Fibroblast of the aortic adventitia (primary cell): ENCODE measurements around the gene DUS3L. TPM values are rescaled to one million over a fixed set of nuclear protein-coding genes. Genes with fewer than 3 reads are reported as not detected.
"Not testable (repeated sequence)": the region's sequence is repeated elsewhere in the genome, so short reads cannot be mapped to it uniquely, and the experiment has no call there.

Experiments
- DNase-seq: peaks from one replicate; pipeline ENCODE4 v3.0.0-alpha.2; 2010; ENCODE audit warnings: low read depth
- H3K4me3 ChIP-seq: 2 replicates; pipeline ENCODE4 v1.5.1; 2011; ENCODE audit warnings: low read depth, mild to moderate bottlenecking, control low read depth, low read length, moderate library complexity
- total RNA-seq: library from RNA; depleted of rRNA; stranded (reverse); fragments of >200 nt; gene quantifications from 2 replicates; pipeline ENCODE4 v1.2.3, GENCODE V29; 2012; ENCODE audit warnings: low replicate concordance
- TF ChIP-seq, protein P1 (sequence below): IDR thresholded peaks from 2 replicates; pipeline ENCODE4 v1.5.1; 2011; ENCODE audit warnings: mild to moderate bottlenecking, low read length, control low read depth, inconsistent platforms; ENCODE audit not compliant: insufficient read depth

Gene DUS3L
- total RNA-seq, 1 donor: 16.9 TPM

DNA sequence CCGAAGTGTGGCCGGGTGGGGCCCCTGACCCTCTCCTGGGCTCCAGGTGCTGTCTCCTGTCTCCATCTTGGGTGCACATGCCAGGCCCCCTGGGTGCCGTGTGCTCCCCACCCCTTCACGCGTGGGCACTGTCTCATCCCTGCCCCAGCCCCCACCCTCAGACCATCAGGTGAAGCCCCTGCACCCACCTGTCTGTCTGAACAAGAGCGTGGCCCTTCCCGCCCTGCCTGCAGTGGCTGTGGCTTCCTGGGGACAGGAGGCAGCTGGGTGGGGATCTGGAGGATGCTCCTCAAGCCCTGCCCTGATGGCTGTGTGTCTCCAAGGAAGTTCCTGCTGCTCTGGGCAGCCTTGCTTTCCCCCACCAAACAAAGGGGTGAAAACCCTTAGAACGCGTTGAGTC, 8.6 kb downstream of the DUS3L start:
- TF ChIP-seq, protein P1, sequence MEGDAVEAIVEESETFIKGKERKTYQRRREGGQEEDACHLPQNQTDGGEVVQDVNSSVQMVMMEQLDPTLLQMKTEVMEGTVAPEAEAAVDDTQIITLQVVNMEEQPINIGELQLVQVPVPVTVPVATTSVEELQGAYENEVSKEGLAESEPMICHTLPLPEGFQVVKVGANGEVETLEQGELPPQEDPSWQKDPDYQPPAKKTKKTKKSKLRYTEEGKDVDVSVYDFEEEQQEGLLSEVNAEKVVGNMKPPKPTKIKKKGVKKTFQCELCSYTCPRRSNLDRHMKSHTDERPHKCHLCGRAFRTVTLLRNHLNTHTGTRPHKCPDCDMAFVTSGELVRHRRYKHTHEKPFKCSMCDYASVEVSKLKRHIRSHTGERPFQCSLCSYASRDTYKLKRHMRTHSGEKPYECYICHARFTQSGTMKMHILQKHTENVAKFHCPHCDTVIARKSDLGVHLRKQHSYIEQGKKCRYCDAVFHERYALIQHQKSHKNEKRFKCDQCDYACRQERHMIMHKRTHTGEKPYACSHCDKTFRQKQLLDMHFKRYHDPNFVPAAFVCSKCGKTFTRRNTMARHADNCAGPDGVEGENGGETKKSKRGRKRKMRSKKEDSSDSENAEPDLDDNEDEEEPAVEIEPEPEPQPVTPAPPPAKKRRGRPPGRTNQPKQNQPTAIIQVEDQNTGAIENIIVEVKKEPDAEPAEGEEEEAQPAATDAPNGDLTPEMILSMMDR: no peak
- no peak for DNase-seq

DNA sequence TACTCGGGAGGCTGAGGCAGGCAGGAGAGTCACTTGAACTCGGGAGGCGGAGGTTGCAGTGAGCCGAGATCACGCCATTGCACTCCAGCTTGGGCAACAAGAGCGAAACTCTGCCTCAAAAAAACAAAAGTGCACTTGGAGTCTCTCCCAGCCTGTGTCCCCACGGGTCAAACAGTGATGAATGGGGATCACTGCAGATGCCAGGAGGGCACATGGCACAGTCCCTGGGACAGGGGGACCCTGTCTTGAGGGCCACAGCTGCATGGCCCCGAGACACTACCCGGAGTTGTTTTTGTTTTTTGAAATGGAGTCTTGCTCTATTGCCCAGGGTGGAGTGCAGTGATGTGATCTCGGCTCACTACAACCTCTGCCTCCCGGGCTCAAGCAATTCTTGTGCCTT, 10.0 kb downstream of the DUS3L start:
- not testable (repeated sequence) for DNase-seq, H3K4me3 ChIP-seq

More for the DNA sequence above, 8.6 kb downstream of the DUS3L start:
- no peak overlapping the region for H3K4me3 ChIP-seq

DNA sequence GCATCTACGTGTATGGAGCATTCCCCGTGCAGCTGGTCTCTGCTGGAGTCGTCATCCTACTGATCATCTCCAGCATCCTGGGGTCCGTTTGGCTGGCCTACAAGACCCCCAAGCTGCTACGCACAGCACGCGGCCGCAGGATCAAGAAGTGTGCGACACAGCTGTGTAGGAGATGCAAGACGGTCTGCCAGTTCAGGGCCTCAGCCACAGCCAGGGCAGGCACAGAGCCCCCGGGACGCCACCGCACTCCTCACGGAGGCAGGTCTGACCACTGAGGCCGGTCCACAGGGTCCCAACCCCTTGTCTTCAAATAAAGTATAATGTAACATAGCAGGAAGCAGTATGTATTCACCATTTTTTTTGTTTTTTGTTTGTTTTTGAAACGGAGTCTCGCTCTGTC, 12.6 kb downstream of the DUS3L start:
- no peak overlapping the region for H3K4me3 ChIP-seq
- DNase-seq: no peak
- TF ChIP-seq, protein P1: no peak

DNA sequence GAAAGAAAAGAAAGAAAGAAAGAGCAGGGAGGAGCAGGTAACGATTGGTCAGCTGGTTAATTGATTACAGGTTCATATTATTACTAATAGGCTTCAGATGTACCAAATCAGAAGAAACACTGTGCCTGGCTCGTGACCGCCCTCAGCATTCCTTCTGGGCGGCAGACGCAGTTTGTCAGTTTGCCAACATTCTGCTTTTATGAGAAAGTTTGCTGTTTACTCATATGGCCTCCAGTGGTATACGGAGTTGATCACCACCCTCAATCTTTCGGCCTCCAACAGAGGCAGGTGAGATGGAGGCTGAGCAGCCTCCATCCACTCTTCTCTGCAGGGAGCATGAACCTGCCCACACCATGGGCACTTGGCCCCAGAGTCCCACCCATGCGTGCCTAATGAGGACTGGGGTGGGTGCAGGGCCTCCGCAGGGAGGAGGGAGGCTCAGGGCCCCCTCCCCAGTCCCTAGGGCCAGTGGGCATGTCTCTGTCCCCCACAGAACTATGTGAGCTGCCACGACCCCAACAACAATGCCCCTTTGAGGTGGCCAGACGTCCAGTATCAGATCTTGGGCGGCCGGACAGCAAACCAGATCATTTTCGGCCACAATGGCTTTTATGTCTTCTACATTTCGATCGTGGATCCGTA, 15.2 kb downstream of the DUS3L start:
- H3K4me3 ChIP-seq: no peak overlapping the region
- peak; percentile 42 for DNase-seq
- TF ChIP-seq, protein P1: no peak

DNA sequence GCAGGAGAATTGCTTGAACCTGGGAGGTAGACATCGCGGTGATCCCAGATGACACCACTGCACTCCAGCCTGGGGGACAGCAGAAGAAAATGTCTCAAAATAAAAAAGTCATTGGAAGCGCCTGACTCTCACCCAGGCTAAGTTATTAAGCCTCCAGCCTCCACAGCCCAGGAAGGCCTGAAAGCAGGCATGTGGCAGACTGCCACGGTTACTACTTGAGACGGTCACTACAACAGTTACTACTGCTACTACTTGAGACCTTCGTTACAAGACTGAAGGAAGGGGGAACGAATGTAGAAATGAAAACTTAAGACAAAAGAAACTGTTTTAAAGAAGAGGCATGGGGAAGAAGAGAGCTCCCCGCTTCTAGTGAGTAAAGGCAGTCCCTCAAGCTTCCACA, 16.0 kb downstream of the DUS3L start:
- no peak overlapping the region for H3K4me3 ChIP-seq
- DNase-seq: no peak
- TF ChIP-seq, protein P1: no peak

DNA sequence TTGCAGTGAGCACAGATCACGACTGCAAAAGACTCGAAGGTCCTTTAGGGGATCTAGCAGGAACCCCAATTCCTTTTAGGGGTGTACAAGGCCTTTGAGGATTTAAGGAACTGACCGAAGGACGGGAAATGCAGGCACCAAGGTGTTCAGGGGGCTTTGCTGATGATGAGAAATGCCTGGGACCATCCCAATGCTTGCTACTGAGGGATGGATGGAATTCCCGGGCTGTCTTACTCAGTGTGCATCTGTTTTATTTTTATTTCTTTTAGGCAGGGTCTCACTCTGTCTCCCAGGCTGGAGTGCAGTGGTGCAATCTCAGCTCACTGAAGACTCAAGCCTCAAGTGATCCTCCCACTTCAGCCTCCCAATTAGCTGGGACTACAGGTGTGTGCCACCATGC, 17.7 kb downstream of the DUS3L start:
- DNase-seq: no peak
- TF ChIP-seq, protein P1: no peak
- no peak overlapping the region for H3K4me3 ChIP-seq

DNA sequence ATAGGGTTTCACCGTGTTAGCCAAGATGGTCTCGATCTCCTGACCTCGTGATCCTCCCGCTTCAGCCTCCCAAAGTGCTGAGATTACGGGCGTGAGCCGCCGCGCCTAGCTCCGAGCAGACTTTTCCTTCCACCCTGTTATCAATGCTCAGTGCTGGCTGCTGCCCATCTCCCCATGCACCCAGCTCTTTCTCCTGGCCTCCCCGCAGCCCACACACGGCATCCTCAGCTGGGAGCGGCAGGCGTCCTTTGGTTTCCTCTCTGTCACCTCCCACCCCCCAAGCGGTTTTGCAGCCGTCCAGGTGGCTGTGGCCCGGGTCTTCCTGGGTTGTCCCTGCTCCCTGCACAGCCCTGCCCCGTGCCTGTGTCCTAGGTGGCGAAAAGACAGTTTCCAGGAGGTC, 18.5 kb downstream of the DUS3L start:
- DNase-seq: no peak
- no peak overlapping the region for H3K4me3 ChIP-seq
- TF ChIP-seq, protein P1: no peak
